ENCODE measurements around the gene TRAK1.

Gene TRAK1

GRCh38 chr3:42271786-42272185 is 180.6 kb downstream of the TRAK1 start:
- Mint-ChIP-seq H3K4me1 (no peaks in the 10 kb centered on the region), H3K4me3 (no peak overlapping the region), H3K27me3 (ENCODE audit: low read depth, poor library complexity) (peaks cover 32% of the 10 kb centered on the region), H3K27ac (no peak overlapping the region), H3K36me3 (ENCODE audit: low read depth) (no peaks in the 10 kb centered on the region), H3K9me3 (peaks cover 23% of the 10 kb centered on the region)
- no peak for DNase-seq
- no peak for TF ChIP-seq CTCF (IDR thresholded peaks at IDR 0.05)

- Mint-ChIP-seq H3K4me1 (no peaks in the 10 kb centered on the region), H3K9me3 (peaks cover 22% of the 10 kb centered on the region), H3K27ac (no peak overlapping the region), H3K4me3 (no peak overlapping the region), H3K36me3 (ENCODE audit: low read depth) (no peaks in the 10 kb centered on the region), H3K27me3 (ENCODE audit: low read depth, poor library complexity) (peaks cover 25% of the 10 kb centered on the region)
- DNase-seq, result no peak
- TF ChIP-seq CTCF (IDR thresholded peaks at IDR 0.05), result no peak
These were observed 182.2 kb downstream of the TRAK1 start for GRCh38 chr3:42273361-42273760.

GRCh38 chr3:42274266-42274665 is 183.1 kb downstream of the TRAK1 start:
- DNase-seq, result no peak
- H3K27me3 Mint-ChIP-seq (ENCODE audit: low read depth, poor library complexity), result peaks cover 23% of the 10 kb centered on the region
- no peak overlapping the region for H3K4me3 Mint-ChIP-seq
- H3K4me1 Mint-ChIP-seq, result no peaks in the 10 kb centered on the region
- no peak overlapping the region for H3K27ac Mint-ChIP-seq
- no peak for TF ChIP-seq CTCF (IDR thresholded peaks at IDR 0.05)
- H3K36me3 Mint-ChIP-seq (ENCODE audit: low read depth), result peaks cover 2% of the 10 kb centered on the region
- peaks cover 28% of the 10 kb centered on the region for H3K9me3 Mint-ChIP-seq

GRCh38 chr3:42275217-42275616 is 184.1 kb downstream of the TRAK1 start:
- Mint-ChIP-seq H3K4me1 (no peaks in the 10 kb centered on the region), H3K36me3 (ENCODE audit: low read depth) (peaks cover 8% of the 10 kb centered on the region), H3K9me3 (peaks cover 36% of the 10 kb centered on the region), H3K27me3 (ENCODE audit: low read depth, poor library complexity) (peaks cover 22% of the 10 kb centered on the region), H3K27ac (no peak overlapping the region), H3K4me3 (no peak overlapping the region)
- TF ChIP-seq CTCF (IDR thresholded peaks at IDR 0.05), result no peak
- no peak for DNase-seq
